CD4-positive, alpha-beta T cell (primary cell): ENCODE measurements around the gene ADCYAP1R1. TPM values are rescaled to one million over a fixed set of nuclear protein-coding genes. Genes with fewer than 3 reads are reported as not detected.

Source experiments
- ATAC-seq: fragments of 200-7000 bp; cut with Tn5 transposase; one replicate; pipeline ENCODE4 v1.10.0; 2022; ENCODE audit warnings: mild to moderate bottlenecking; ENCODE audit not compliant: poor library complexity
- CTCF ChIA-PET: fragments of 350-600 bp; sonication (Branson Sonifier 250); formaldehyde crosslinking; loops from one replicate; lab custom pipeline; 2021; ENCODE audit warnings: antibody characterized with exemption, inconsistent platforms; lab: Charles Lee
- POLR2A ChIA-PET: fragments of 350-600 bp; sonication (Branson Sonifier 250); formaldehyde crosslinking; loops from one replicate; lab custom pipeline; 2021; ENCODE audit warnings: antibody characterized with exemption, inconsistent platforms; lab: Charles Lee
- DNase-seq, 14 experiments: peaks; one replicate each; pipeline ENCODE4 v3.0.0-alpha.2; 2013 to 2020; ENCODE audit warnings: mixed read lengths in 2 of 14
- H3K27ac ChIP-seq, 2 donors: one replicate each; pipeline versions ENCODE4 v1.5.1 to v1.7.0; 2013; ENCODE audit warnings: low read length in 2 of 2, low read depth in 1 of 2, mild to moderate bottlenecking in 1 of 2
- H3K27me3 ChIP-seq, 2 experiments: 1 replicate in 1 of 2; 2 replicates in 1 of 2; pipeline versions ENCODE4 v1.6.1 to v1.7.0; 2013; ENCODE audit warnings: low read length in 2 of 2, control low read depth in 1 of 2, mild to moderate bottlenecking in 1 of 2, moderate library complexity in 1 of 2; ENCODE audit not compliant: insufficient read depth in 2 of 2, control insufficient read depth in 1 of 2
- H3K36me3 ChIP-seq: one replicate; pipeline ENCODE4 v1.6.1; 2013; ENCODE audit warnings: low read length, control low read depth; ENCODE audit not compliant: insufficient read depth
- H3K4me1 ChIP-seq: one replicate; pipeline ENCODE4 v1.6.1; 2013; ENCODE audit warnings: low read length, control low read depth; ENCODE audit not compliant: insufficient read depth
- H3K4me3 ChIP-seq: one replicate; pipeline ENCODE4 v1.5.1; 2013; ENCODE audit warnings: mild to moderate bottlenecking, low read length, moderate library complexity
- H3K9me3 ChIP-seq, 2 experiments: 1 replicate in 1 of 2; 2 replicates in 1 of 2; pipeline versions ENCODE4 v1.6.1 to v1.7.0; 2013; ENCODE audit warnings: low read length in 2 of 2, mild to moderate bottlenecking in 2 of 2, control low read depth in 1 of 2, moderate library complexity in 1 of 2; ENCODE audit not compliant: control insufficient read depth in 1 of 2, insufficient read depth in 1 of 2
- H3K27ac Mint-ChIP-seq: one replicate; pipeline ENCODE4 v1.8.0; 2020; ENCODE audit warnings: mixed read lengths
- H3K27me3 Mint-ChIP-seq: one replicate; pipeline ENCODE4 v1.8.0; 2021; ENCODE audit warnings: mixed read lengths
- H3K36me3 Mint-ChIP-seq: one replicate; pipeline ENCODE4 v1.8.0; 2021; ENCODE audit warnings: low read depth, mixed read lengths
- H3K4me1 Mint-ChIP-seq: one replicate; pipeline ENCODE4 v1.8.0; 2021; ENCODE audit warnings: low read depth, mixed read lengths
- H3K4me3 Mint-ChIP-seq: one replicate; pipeline ENCODE4 v1.8.0; 2020; ENCODE audit warnings: mild to moderate bottlenecking, mixed read lengths
- H3K9me3 Mint-ChIP-seq: one replicate; pipeline ENCODE4 v1.8.0; 2020; ENCODE audit warnings: mixed read lengths
- intact Hi-C, 2 experiments: fragments of 100-400 bp; cut with DNase I in 1 of 2; cut with micrococcal nuclease in 1 of 2; formaldehyde crosslinking; loops; one replicate each; pipeline versions ENCODE4 v1.15.1 to v1.9.0; 2023 to 2025; cut with DNase I, micrococcal nuclease
- total RNA-seq, 174 experiments: library from RNA in 2 of 174; stranded (reverse) in 2 of 174; gene quantifications; one replicate each; pipeline ENCODE4 v1.2.3 and lab custom pipeline; 2021 to 2026
- TF ChIP-seq, protein P1 (sequence below): fragments of 200-600 bp; IDR thresholded peaks from one replicate; pipeline ENCODE4 v1.8.0; 2022; ENCODE audit warnings: antibody characterized with exemption, mild to moderate bottlenecking

Gene ADCYAP1R1
- total RNA-seq, 2 experiments from 2014 or later, result not detected

DNA sequence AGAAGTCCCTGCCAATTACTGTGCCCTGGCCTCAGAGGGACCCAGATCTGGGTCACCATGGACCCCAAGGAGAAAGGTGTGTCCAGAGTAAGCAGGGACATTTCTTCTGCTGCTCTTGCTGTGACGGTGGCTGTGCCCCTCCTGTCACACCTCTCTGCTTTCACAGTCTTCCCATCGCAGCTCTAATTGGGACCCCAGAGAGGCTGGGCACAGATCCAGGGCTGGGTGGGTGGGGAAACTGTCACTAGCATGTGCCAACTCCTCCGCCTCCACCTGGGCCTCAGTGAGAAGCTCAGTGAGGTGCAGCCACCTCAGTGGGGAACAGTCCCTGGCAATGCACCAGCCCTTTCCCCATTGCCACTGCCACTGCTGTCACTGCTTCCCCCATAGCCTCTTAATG, 37.3 kb upstream of the ADCYAP1R1 start:
- Histone ChIP-seq H3K4me1 (peaks cover 31% of the 10 kb centered on the region), H3K9me3 (no peaks in the 10 kb centered on the region), H3K27ac (no peak overlapping the region), H3K27me3 (peaks cover 0 to 3% of the 10 kb centered on the region in 2 experiments), H3K4me3 (no peak overlapping the region), H3K36me3 (no peaks in the 10 kb centered on the region)
- intact Hi-C loops, result no loop called here
- Mint-ChIP-seq H3K9me3 (no peaks in the 10 kb centered on the region), H3K4me1 (peaks cover 1% of the 10 kb centered on the region), H3K36me3 (no peaks in the 10 kb centered on the region), H3K4me3 (no peak overlapping the region), H3K27ac (no peak overlapping the region), H3K27me3 (peaks cover 21% of the 10 kb centered on the region)
- DNase-seq (no peak), ATAC-seq (no peak)
- ChIA-PET CTCF (no interaction called here), POLR2A (no interaction called here)
- TF ChIP-seq, protein P1, sequence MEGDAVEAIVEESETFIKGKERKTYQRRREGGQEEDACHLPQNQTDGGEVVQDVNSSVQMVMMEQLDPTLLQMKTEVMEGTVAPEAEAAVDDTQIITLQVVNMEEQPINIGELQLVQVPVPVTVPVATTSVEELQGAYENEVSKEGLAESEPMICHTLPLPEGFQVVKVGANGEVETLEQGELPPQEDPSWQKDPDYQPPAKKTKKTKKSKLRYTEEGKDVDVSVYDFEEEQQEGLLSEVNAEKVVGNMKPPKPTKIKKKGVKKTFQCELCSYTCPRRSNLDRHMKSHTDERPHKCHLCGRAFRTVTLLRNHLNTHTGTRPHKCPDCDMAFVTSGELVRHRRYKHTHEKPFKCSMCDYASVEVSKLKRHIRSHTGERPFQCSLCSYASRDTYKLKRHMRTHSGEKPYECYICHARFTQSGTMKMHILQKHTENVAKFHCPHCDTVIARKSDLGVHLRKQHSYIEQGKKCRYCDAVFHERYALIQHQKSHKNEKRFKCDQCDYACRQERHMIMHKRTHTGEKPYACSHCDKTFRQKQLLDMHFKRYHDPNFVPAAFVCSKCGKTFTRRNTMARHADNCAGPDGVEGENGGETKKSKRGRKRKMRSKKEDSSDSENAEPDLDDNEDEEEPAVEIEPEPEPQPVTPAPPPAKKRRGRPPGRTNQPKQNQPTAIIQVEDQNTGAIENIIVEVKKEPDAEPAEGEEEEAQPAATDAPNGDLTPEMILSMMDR, result no peak

GRCh38 chr7:31017032-31017675, 35.0 kb upstream of the ADCYAP1R1 start:
- no peaks in the 10 kb centered on the region for H3K36me3 Mint-ChIP-seq
- no peak overlapping the region for H3K4me3 Mint-ChIP-seq
- Histone ChIP-seq H3K4me3 (no peak overlapping the region), H3K9me3 (no peaks in the 10 kb centered on the region), H3K27me3 (peaks cover 0 to 3% of the 10 kb centered on the region in 2 experiments), H3K27ac (no peak overlapping the region), H3K36me3 (no peaks in the 10 kb centered on the region), H3K4me1 (peaks cover 37% of the 10 kb centered on the region)
- ATAC-seq (peak; percentile 37), DNase-seq (peak in 3 of 14 experiments; percentile 18 to 30 (median 24))
- peaks cover 9% of the 10 kb centered on the region for H3K4me1 Mint-ChIP-seq
- TF ChIP-seq, protein P1, result no peak
- H3K27me3 Mint-ChIP-seq, result peaks cover 21% of the 10 kb centered on the region
- intact Hi-C loops, result no loop called here
- no peaks in the 10 kb centered on the region for H3K9me3 Mint-ChIP-seq
- ChIA-PET POLR2A (no interaction called here), CTCF (no interaction called here)
- no peak overlapping the region for H3K27ac Mint-ChIP-seq

DNA sequence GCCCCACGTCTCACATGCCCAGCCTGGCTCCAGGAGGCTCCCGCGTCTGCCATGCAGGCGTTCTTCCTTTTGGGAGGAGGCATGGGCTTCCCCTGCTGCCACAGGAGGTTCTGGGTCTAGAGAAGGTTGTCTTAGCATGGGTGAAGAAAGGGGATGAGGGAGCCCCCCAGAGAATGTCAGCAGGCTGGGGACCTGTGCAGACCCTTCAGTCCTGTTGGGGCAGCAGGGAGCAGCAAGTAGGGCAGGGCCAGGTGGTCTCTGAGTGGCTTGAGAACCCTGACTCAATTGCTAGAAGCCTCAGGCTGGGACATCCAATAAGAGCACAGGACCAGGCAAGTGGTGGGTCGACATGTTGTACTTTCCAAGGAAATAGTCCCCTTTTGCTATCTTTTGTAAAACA, 34.4 kb upstream of the ADCYAP1R1 start:
- ATAC-seq (no peak), DNase-seq (no peak)
- TF ChIP-seq, protein P1, result no peak
- Mint-ChIP-seq H3K27ac (no peak overlapping the region), H3K27me3 (peaks cover 21% of the 10 kb centered on the region), H3K4me1 (peaks cover 15% of the 10 kb centered on the region), H3K36me3 (no peaks in the 10 kb centered on the region), H3K9me3 (no peaks in the 10 kb centered on the region), H3K4me3 (no peak overlapping the region)
- Histone ChIP-seq H3K4me1 (peaks cover 39% of the 10 kb centered on the region), H3K36me3 (no peaks in the 10 kb centered on the region), H3K4me3 (no peak overlapping the region), H3K27ac (no peak overlapping the region), H3K9me3 (no peaks in the 10 kb centered on the region), H3K27me3 (peaks cover 0 to 3% of the 10 kb centered on the region in 2 experiments)
- CTCF ChIA-PET, result no interaction called here
- POLR2A ChIA-PET, result no interaction called here
- intact Hi-C loops, result no loop called here
